CD1c-positive myeloid dendritic cell (primary cell): ENCODE measurements around the gene C3orf33.
"Not testable (repeated sequence)": the region's sequence is repeated elsewhere in the genome, so short reads cannot be mapped to it uniquely, and the experiment has no call there.

Experiments
- DNase-seq: peaks from one replicate; pipeline ENCODE4 v3.0.0-alpha.2; 2016; ENCODE audit errors: extremely low spot score

Gene C3orf33

GRCh38 chr3:155805802-155806618 is at the start of gene C3orf33:
C3orf33 (minus strand) TSS chr3:155806278; CDS start chr3:155806252, 26 bp downstream.
- peak; percentile 83 for DNase-seq

- DNase-seq = peak; percentile 100
Measured at GRCh38 chr3:155854141-155854940, 48.3 kb upstream of the C3orf33 start, which contains the start of gene SLC33A1. SLC33A1 (minus strand) TSS chr3:155854427; CDS start chr3:155853997, 430 bp downstream.

- peak; percentile 33 for DNase-seq
Measured at GRCh38 chr3:155853214-155854140, 47.4 kb upstream of the C3orf33 start.

- no peak for DNase-seq
Measured at GRCh38 chr3:155852341-155852740, 46.3 kb upstream of the C3orf33 start.

GRCh38 chr3:155849404-155849803 is 43.3 kb upstream of the C3orf33 start:
- DNase-seq = not testable (repeated sequence)

- no peak for DNase-seq
Measured at GRCh38 chr3:155847993-155848392, 41.9 kb upstream of the C3orf33 start.

- DNase-seq = no peak
Measured at GRCh38 chr3:155846119-155846518, 40.0 kb upstream of the C3orf33 start.

GRCh38 chr3:155843569-155843968 is 37.5 kb upstream of the C3orf33 start:
- no peak for DNase-seq

- no peak for DNase-seq
Measured at GRCh38 chr3:155835341-155836071, 29.4 kb upstream of the C3orf33 start.

- DNase-seq = not testable (repeated sequence)
Measured at GRCh38 chr3:155828490-155829098, 22.5 kb upstream of the C3orf33 start.

GRCh38 chr3:155815030-155815545 is 9.0 kb upstream of the C3orf33 start:
- DNase-seq = no peak

- not testable (repeated sequence) for DNase-seq
Measured at GRCh38 chr3:155813224-155813623, 7.1 kb upstream of the C3orf33 start.

GRCh38 chr3:155809181-155809580 is 3.1 kb upstream of the C3orf33 start:
- DNase-seq = no peak

GRCh38 chr3:155807823-155808222 is 1.7 kb upstream of the C3orf33 start:
- no peak for DNase-seq

- DNase-seq = no peak
Measured at GRCh38 chr3:155805204-155805801, 775 bp downstream of the C3orf33 start.

GRCh38 chr3:155804323-155804722 is 1.8 kb downstream of the C3orf33 start:
- no peak for DNase-seq

- DNase-seq = no peak
Measured at GRCh38 chr3:155792532-155792931, 13.5 kb downstream of the C3orf33 start.

- no peak for DNase-seq
Measured at GRCh38 chr3:155791190-155791589, 14.9 kb downstream of the C3orf33 start.

- no peak for DNase-seq
Measured at GRCh38 chr3:155790272-155790925, 15.7 kb downstream of the C3orf33 start.
